Kidney epithelial cell (primary cell): ENCODE measurements around the gene ATG13. TPM values are rescaled to one million over a fixed set of nuclear protein-coding genes. Genes with fewer than 3 reads are reported as not detected.

ENCODE experiments used
- DNase-seq: peaks from one replicate; pipeline ENCODE4 v3.0.0-alpha.2; 2010; ENCODE audit warnings: low read depth
- H3K27me3 ChIP-seq: 2 replicates; pipeline ENCODE4 v1.6.0; 2011; ENCODE audit warnings: low read length; ENCODE audit not compliant: control insufficient read depth, insufficient read depth
- H3K36me3 ChIP-seq: 2 replicates; pipeline ENCODE4 v1.5.1; 2011; ENCODE audit warnings: low read length; ENCODE audit not compliant: control insufficient read depth, insufficient read depth
- H3K4me3 ChIP-seq: 2 replicates; pipeline ENCODE4 v1.5.1; 2011; ENCODE audit warnings: low read depth, mild to moderate bottlenecking, control low read depth, low read length
- total RNA-seq: library from RNA; depleted of rRNA; stranded (reverse); fragments of >200 nt; gene quantifications from 2 replicates; pipeline ENCODE4 v1.2.3, GENCODE V29; 2015
- TF ChIP-seq, protein P1 (sequence below): IDR thresholded peaks from 2 replicates; pipeline ENCODE4 v1.5.1; 2011; ENCODE audit warnings: mild to moderate bottlenecking, moderate library complexity, low read length, control low read depth, inconsistent platforms; ENCODE audit not compliant: insufficient read depth, poor library complexity, severe bottlenecking

The ATG13 gene
- total RNA-seq, 1 donor from 2014 or later, result 90.7 TPM

GRCh38 chr11:46719543-46720218 is 102.3 kb downstream of the ATG13 start:
- DNase-seq, result no peak
- no peaks in the 10 kb centered on the region for H3K27me3 ChIP-seq
- TF ChIP-seq, protein P1, sequence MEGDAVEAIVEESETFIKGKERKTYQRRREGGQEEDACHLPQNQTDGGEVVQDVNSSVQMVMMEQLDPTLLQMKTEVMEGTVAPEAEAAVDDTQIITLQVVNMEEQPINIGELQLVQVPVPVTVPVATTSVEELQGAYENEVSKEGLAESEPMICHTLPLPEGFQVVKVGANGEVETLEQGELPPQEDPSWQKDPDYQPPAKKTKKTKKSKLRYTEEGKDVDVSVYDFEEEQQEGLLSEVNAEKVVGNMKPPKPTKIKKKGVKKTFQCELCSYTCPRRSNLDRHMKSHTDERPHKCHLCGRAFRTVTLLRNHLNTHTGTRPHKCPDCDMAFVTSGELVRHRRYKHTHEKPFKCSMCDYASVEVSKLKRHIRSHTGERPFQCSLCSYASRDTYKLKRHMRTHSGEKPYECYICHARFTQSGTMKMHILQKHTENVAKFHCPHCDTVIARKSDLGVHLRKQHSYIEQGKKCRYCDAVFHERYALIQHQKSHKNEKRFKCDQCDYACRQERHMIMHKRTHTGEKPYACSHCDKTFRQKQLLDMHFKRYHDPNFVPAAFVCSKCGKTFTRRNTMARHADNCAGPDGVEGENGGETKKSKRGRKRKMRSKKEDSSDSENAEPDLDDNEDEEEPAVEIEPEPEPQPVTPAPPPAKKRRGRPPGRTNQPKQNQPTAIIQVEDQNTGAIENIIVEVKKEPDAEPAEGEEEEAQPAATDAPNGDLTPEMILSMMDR, result no peak
- no peak overlapping the region for H3K4me3 ChIP-seq
- H3K36me3 ChIP-seq, result no peaks in the 10 kb centered on the region

GRCh38 chr11:46721286-46721685 is 103.9 kb downstream of the ATG13 start:
- Histone ChIP-seq H3K4me3 (no peak overlapping the region), H3K36me3 (no peaks in the 10 kb centered on the region)
- no peak for DNase-seq

GRCh38 chr11:46722566-46723358 is 105.4 kb downstream of the ATG13 start:
- DNase-seq, result no peak
- TF ChIP-seq, protein P1, result no peak

More at GRCh38 chr11:46721286-46721685, 103.9 kb downstream of the ATG13 start:
- TF ChIP-seq, protein P1, result no peak
- no peaks in the 10 kb centered on the region for H3K27me3 ChIP-seq

GRCh38 chr11:46723359-46723680 is 106.0 kb downstream of the ATG13 start:
- Histone ChIP-seq H3K36me3 (no peaks in the 10 kb centered on the region), H3K27me3 (no peaks in the 10 kb centered on the region), H3K4me3 (no peak overlapping the region)
- DNase-seq, result no peak
- TF ChIP-seq, protein P1, result no peak

More at GRCh38 chr11:46722566-46723358, 105.4 kb downstream of the ATG13 start:
- Histone ChIP-seq H3K27me3 (no peaks in the 10 kb centered on the region), H3K36me3 (no peaks in the 10 kb centered on the region), H3K4me3 (no peak overlapping the region)

GRCh38 chr11:46724088-46724487 is 106.7 kb downstream of the ATG13 start:
- Histone ChIP-seq H3K27me3 (no peaks in the 10 kb centered on the region), H3K36me3 (no peaks in the 10 kb centered on the region)

More at GRCh38 chr11:46724088-46724487, 106.7 kb downstream of the ATG13 start:
- no peak overlapping the region for H3K4me3 ChIP-seq
- DNase-seq, result no peak
- TF ChIP-seq, protein P1, result no peak

Other genes starting within 250 kb of the ATG13 start
- gene MDK, start 235.9 kb upstream of the ATG13 start, total RNA-seq, result 756 and 805 TPM in 2 replicates
- 0.27 and 0.29 TPM in 2 replicates for gene CHRM4, start 225.8 kb upstream of the ATG13 start, total RNA-seq
- 23.1 and 28.7 TPM in 2 replicates for gene AMBRA1, start 23.5 kb upstream of the ATG13 start, total RNA-seq
- 5.8 and 8.0 TPM in 2 replicates for gene HARBI1, start 326 bp upstream of the ATG13 start, total RNA-seq
- 51.6 and 61.7 TPM in 2 replicates for gene ARHGAP1, start 83.1 kb downstream of the ATG13 start, total RNA-seq
- 23.0 and 26.8 TPM in 2 replicates for gene ZNF408, start 83.5 kb downstream of the ATG13 start, total RNA-seq
- gene F2, start 101.7 kb downstream of the ATG13 start, total RNA-seq, result not detected in 2 replicates
- 44.6 and 49.0 TPM in 2 replicates for gene CKAP5, start 228.7 kb downstream of the ATG13 start, total RNA-seq